ENCODE results near the gene AOAH. TPM values are rescaled to one million over a fixed set of nuclear protein-coding genes. Genes with fewer than 3 reads are reported as not detected.

The AOAH gene
- total and polyA plus RNA-seq, 4 experiments from 2014 or later: 1.5 to 5.4 (median 4.2) TPM

- Mint-ChIP-seq H3K27me3 (no peaks in the 10 kb centered on the region), H3K27ac (no peak overlapping the region), H3K4me1 (no peaks in the 10 kb centered on the region), H3K9me3 (peaks cover 0 to 2% (median 0%) of the 10 kb centered on the region in 8 donors), H3K36me3 (no peaks in the 10 kb centered on the region), H3K4me3 (no peak overlapping the region)
- Histone ChIP-seq H3K36me3 (ENCODE audit: insufficient read depth, low read length) (no peaks in the 10 kb centered on the region), H3K4me1 (ENCODE audit: insufficient read depth, low read length) (no peaks in the 10 kb centered on the region), H3K9me3 (ENCODE audit: control insufficient read depth in 1 of 2, low read length in 2 of 2) (no peaks in the 10 kb centered on the region), H3K27ac (ENCODE audit: low read depth, low read length) (no peak overlapping the region), H3K27me3 (ENCODE audit: insufficient read depth, low read length) (no peaks in the 10 kb centered on the region), H3K4me3 (ENCODE audit: low read length in 2 of 2) (no peak overlapping the region)
- intact Hi-C loops (cut with micrococcal nuclease): no loop called here
- no peak for DNase-seq
- ChIA-PET POLR2A (ENCODE audit: partially characterized antibody) (no interaction called here), CTCF (ENCODE audit: partially characterized antibody) (interaction anchor here (1.1 kb wide), 1 partner anchor 122 kb away, joined by 3 read pairs; no protein-coding TSS in a partner anchor)
Observed at GRCh38 chr7:36549029-36549428, 175.3 kb downstream of the AOAH start.

- ChIA-PET POLR2A (ENCODE audit: partially characterized antibody) (no interaction called here), CTCF (ENCODE audit: partially characterized antibody) (no interaction called here)
- no peaks in the 10 kb centered on the region for H3K9me3 Mint-ChIP-seq
- H3K4me1 Mint-ChIP-seq: no peaks in the 10 kb centered on the region
- Histone ChIP-seq H3K4me1 (ENCODE audit: insufficient read depth, low read length) (no peaks in the 10 kb centered on the region), H3K36me3 (ENCODE audit: insufficient read depth, low read length) (no peaks in the 10 kb centered on the region), H3K4me3 (ENCODE audit: low read length in 2 of 2) (no peak overlapping the region), H3K9me3 (ENCODE audit: control insufficient read depth in 1 of 2, low read length in 2 of 2) (no peaks in the 10 kb centered on the region), H3K27me3 (ENCODE audit: insufficient read depth, low read length) (no peaks in the 10 kb centered on the region), H3K27ac (ENCODE audit: low read depth, low read length) (no peak overlapping the region)
- no peak for DNase-seq
- intact Hi-C loops (cut with micrococcal nuclease): no loop called here
- H3K36me3 Mint-ChIP-seq: no peaks in the 10 kb centered on the region
- H3K27me3 Mint-ChIP-seq: no peaks in the 10 kb centered on the region
- H3K4me3 Mint-ChIP-seq: no peak overlapping the region
- no peak overlapping the region for H3K27ac Mint-ChIP-seq
Observed at GRCh38 chr7:36547416-36547815, 176.9 kb downstream of the AOAH start.

GRCh38 chr7:36546331-36546730, 178.0 kb downstream of the AOAH start:
- Mint-ChIP-seq H3K4me3 (no peak overlapping the region), H3K9me3 (no peaks in the 10 kb centered on the region), H3K36me3 (no peaks in the 10 kb centered on the region), H3K27me3 (no peaks in the 10 kb centered on the region), H3K27ac (no peak overlapping the region), H3K4me1 (no peaks in the 10 kb centered on the region)
- no peaks in the 10 kb centered on the region for H3K9me3 ChIP-seq (ENCODE audit: control insufficient read depth in 1 of 2, low read length in 2 of 2)
- intact Hi-C loops (cut with micrococcal nuclease): no loop called here
- H3K4me3 ChIP-seq (ENCODE audit: low read length in 2 of 2): no peak overlapping the region
- no peak overlapping the region for H3K27ac ChIP-seq (ENCODE audit: low read depth, low read length)
- H3K4me1 ChIP-seq (ENCODE audit: insufficient read depth, low read length): no peaks in the 10 kb centered on the region
- ChIA-PET CTCF (ENCODE audit: partially characterized antibody) (no interaction called here), POLR2A (ENCODE audit: partially characterized antibody) (no interaction called here)
- no peaks in the 10 kb centered on the region for H3K27me3 ChIP-seq (ENCODE audit: insufficient read depth, low read length)
- DNase-seq: no peak
- no peaks in the 10 kb centered on the region for H3K36me3 ChIP-seq (ENCODE audit: insufficient read depth, low read length)

- H3K36me3 Mint-ChIP-seq: no peaks in the 10 kb centered on the region
- no peaks in the 10 kb centered on the region for H3K27me3 ChIP-seq (ENCODE audit: insufficient read depth, low read length)
- no peaks in the 10 kb centered on the region for H3K27me3 Mint-ChIP-seq
- ChIA-PET CTCF (ENCODE audit: partially characterized antibody) (no interaction called here), POLR2A (ENCODE audit: partially characterized antibody) (no interaction called here)
- no peaks in the 10 kb centered on the region for H3K36me3 ChIP-seq (ENCODE audit: insufficient read depth, low read length)
- no peak overlapping the region for H3K4me3 Mint-ChIP-seq
- H3K9me3 ChIP-seq (ENCODE audit: control insufficient read depth in 1 of 2, low read length in 2 of 2): no peaks in the 10 kb centered on the region
- intact Hi-C loops (cut with micrococcal nuclease): no loop called here
- no peak overlapping the region for H3K27ac ChIP-seq (ENCODE audit: low read depth, low read length)
- H3K4me3 ChIP-seq (ENCODE audit: low read length in 2 of 2): no peak overlapping the region
- H3K4me1 Mint-ChIP-seq: no peaks in the 10 kb centered on the region
- no peak for DNase-seq
- H3K4me1 ChIP-seq (ENCODE audit: insufficient read depth, low read length): no peaks in the 10 kb centered on the region
- no peaks in the 10 kb centered on the region for H3K9me3 Mint-ChIP-seq
- H3K27ac Mint-ChIP-seq: no peak overlapping the region
Observed at GRCh38 chr7:36545291-36545690, 179.0 kb downstream of the AOAH start.

GRCh38 chr7:36538126-36538525, 186.2 kb downstream of the AOAH start:
- H3K4me1 Mint-ChIP-seq: no peaks in the 10 kb centered on the region
- CTCF ChIA-PET (ENCODE audit: partially characterized antibody): no interaction called here
- H3K4me3 Mint-ChIP-seq: no peak overlapping the region
- H3K36me3 Mint-ChIP-seq: no peaks in the 10 kb centered on the region
- no peaks in the 10 kb centered on the region for H3K9me3 Mint-ChIP-seq
- H3K9me3 ChIP-seq (ENCODE audit: control insufficient read depth in 1 of 2, low read length in 2 of 2): no peaks in the 10 kb centered on the region
- no peak overlapping the region for H3K4me3 ChIP-seq (ENCODE audit: low read length in 2 of 2)
- H3K27me3 Mint-ChIP-seq: no peaks in the 10 kb centered on the region
- no peak overlapping the region for H3K27ac Mint-ChIP-seq
- H3K27me3 ChIP-seq (ENCODE audit: insufficient read depth, low read length): no peaks in the 10 kb centered on the region
- H3K4me1 ChIP-seq (ENCODE audit: insufficient read depth, low read length): no peaks in the 10 kb centered on the region
- DNase-seq: no peak
- POLR2A ChIA-PET (ENCODE audit: partially characterized antibody): no interaction called here
- intact Hi-C loops (cut with micrococcal nuclease): no loop called here
- H3K36me3 ChIP-seq (ENCODE audit: insufficient read depth, low read length): no peaks in the 10 kb centered on the region
- H3K27ac ChIP-seq (ENCODE audit: low read depth, low read length): no peak overlapping the region

GRCh38 chr7:36535866-36536664, 188.2 kb downstream of the AOAH start:
- Histone ChIP-seq H3K9me3 (ENCODE audit: control insufficient read depth in 1 of 2, low read length in 2 of 2) (no peaks in the 10 kb centered on the region), H3K36me3 (ENCODE audit: insufficient read depth, low read length) (no peaks in the 10 kb centered on the region), H3K4me3 (ENCODE audit: low read length in 2 of 2) (no peak overlapping the region), H3K4me1 (ENCODE audit: insufficient read depth, low read length) (no peaks in the 10 kb centered on the region), H3K27me3 (ENCODE audit: insufficient read depth, low read length) (no peaks in the 10 kb centered on the region), H3K27ac (ENCODE audit: low read depth, low read length) (no peak overlapping the region)
- intact Hi-C loops (cut with micrococcal nuclease): no loop called here
- H3K36me3 Mint-ChIP-seq: no peaks in the 10 kb centered on the region
- no peak overlapping the region for H3K4me3 Mint-ChIP-seq
- no peaks in the 10 kb centered on the region for H3K4me1 Mint-ChIP-seq
- ChIA-PET CTCF (ENCODE audit: partially characterized antibody) (interaction anchor here (0.6 kb wide), 1 partner anchor 134 kb away, joined by 3 read pairs; no protein-coding TSS in a partner anchor), POLR2A (ENCODE audit: partially characterized antibody) (no interaction called here)
- no peak for DNase-seq
- H3K9me3 Mint-ChIP-seq: no peaks in the 10 kb centered on the region
- H3K27ac Mint-ChIP-seq: no peak overlapping the region
- no peaks in the 10 kb centered on the region for H3K27me3 Mint-ChIP-seq

GRCh38 chr7:36533717-36534116, 190.6 kb downstream of the AOAH start:
- ChIA-PET CTCF (ENCODE audit: partially characterized antibody) (no interaction called here), POLR2A (ENCODE audit: partially characterized antibody) (no interaction called here)
- Histone ChIP-seq H3K27ac (ENCODE audit: low read depth, low read length) (no peak overlapping the region), H3K36me3 (ENCODE audit: insufficient read depth, low read length) (no peaks in the 10 kb centered on the region), H3K27me3 (ENCODE audit: insufficient read depth, low read length) (no peaks in the 10 kb centered on the region), H3K9me3 (ENCODE audit: control insufficient read depth in 1 of 2, low read length in 2 of 2) (no peaks in the 10 kb centered on the region), H3K4me3 (ENCODE audit: low read length in 2 of 2) (no peak overlapping the region), H3K4me1 (ENCODE audit: insufficient read depth, low read length) (no peaks in the 10 kb centered on the region)
- Mint-ChIP-seq H3K27ac (no peak overlapping the region), H3K4me1 (no peaks in the 10 kb centered on the region), H3K27me3 (no peaks in the 10 kb centered on the region), H3K9me3 (no peaks in the 10 kb centered on the region), H3K36me3 (no peaks in the 10 kb centered on the region), H3K4me3 (no peak overlapping the region)
- intact Hi-C loops (cut with micrococcal nuclease): no loop called here
- no peak for DNase-seq

All from CD4-positive, alpha-beta memory T cell (primary cell).